ENCODE results near the gene AK1. TPM values are rescaled to one million over a fixed set of nuclear protein-coding genes. Genes with fewer than 3 reads are reported as not detected.

AK1 gene
- total RNA-seq, 2 experiments from 2014 or later: 46.7 to 52.6 TPM

- POLR2A ChIA-PET: interaction anchor here (0.7 to 2.0 kb wide), 11 partner anchors 15 to 707 kb away, joined by 3 to 11 read pairs (median 3); partner anchors contain the start of genes CDK9, DPM2 and TOR2A
- Mint-ChIP-seq H3K9me3 (no peaks in the 10 kb centered on the region), H3K4me1 (ENCODE audit: low read depth) (peaks cover 36% of the 10 kb centered on the region), H3K27me3 (peaks cover 4% of the 10 kb centered on the region), H3K4me3 (peak overlapping the region; percentile 51), H3K36me3 (ENCODE audit: low read depth) (no peaks in the 10 kb centered on the region), H3K27ac (no peak overlapping the region)
- TF ChIP-seq, protein P1, sequence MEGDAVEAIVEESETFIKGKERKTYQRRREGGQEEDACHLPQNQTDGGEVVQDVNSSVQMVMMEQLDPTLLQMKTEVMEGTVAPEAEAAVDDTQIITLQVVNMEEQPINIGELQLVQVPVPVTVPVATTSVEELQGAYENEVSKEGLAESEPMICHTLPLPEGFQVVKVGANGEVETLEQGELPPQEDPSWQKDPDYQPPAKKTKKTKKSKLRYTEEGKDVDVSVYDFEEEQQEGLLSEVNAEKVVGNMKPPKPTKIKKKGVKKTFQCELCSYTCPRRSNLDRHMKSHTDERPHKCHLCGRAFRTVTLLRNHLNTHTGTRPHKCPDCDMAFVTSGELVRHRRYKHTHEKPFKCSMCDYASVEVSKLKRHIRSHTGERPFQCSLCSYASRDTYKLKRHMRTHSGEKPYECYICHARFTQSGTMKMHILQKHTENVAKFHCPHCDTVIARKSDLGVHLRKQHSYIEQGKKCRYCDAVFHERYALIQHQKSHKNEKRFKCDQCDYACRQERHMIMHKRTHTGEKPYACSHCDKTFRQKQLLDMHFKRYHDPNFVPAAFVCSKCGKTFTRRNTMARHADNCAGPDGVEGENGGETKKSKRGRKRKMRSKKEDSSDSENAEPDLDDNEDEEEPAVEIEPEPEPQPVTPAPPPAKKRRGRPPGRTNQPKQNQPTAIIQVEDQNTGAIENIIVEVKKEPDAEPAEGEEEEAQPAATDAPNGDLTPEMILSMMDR (IDR thresholded peaks at IDR 0.05): peak; percentile 96
- Histone ChIP-seq H3K27ac (ENCODE audit: low read depth in 1 of 2, low read length in 2 of 2) (no peak overlapping the region), H3K27me3 (ENCODE audit: control insufficient read depth in 1 of 2, insufficient read depth in 2 of 2, low read length in 2 of 2) (peaks cover 0 to 4% of the 10 kb centered on the region in 2 experiments), H3K4me3 (ENCODE audit: low read length) (peak overlapping the region; percentile 45), H3K4me1 (ENCODE audit: insufficient read depth, low read length) (peaks cover 48% of the 10 kb centered on the region), H3K9me3 (ENCODE audit: control insufficient read depth in 1 of 2, insufficient read depth in 1 of 2, low read length in 2 of 2) (no peaks in the 10 kb centered on the region), H3K36me3 (ENCODE audit: insufficient read depth, low read length) (no peaks in the 10 kb centered on the region)
- peak; percentile 62 to 89 (median 74) for DNase-seq
- intact Hi-C loops (cut with DNase I, micrococcal nuclease): loop anchor here (1.0 to 2.0 kb wide), 6 partner anchors 51 to 707 kb away; partner anchors contain the start of gene TOR2A (in 1 of the 2)
- CTCF ChIA-PET: interaction anchor here (0.6 to 1.8 kb wide), 15 partner anchors 9 to 707 kb away, joined by 3 to 11 read pairs (median 4); partner anchors contain the start of genes CDK9, SH2D3C and TOR2A
- ATAC-seq (ENCODE audit: poor library complexity): peak; percentile 39
Measured at GRCh38 chr9:127921557-127922120, 44.2 kb upstream of the AK1 start.

DNA sequence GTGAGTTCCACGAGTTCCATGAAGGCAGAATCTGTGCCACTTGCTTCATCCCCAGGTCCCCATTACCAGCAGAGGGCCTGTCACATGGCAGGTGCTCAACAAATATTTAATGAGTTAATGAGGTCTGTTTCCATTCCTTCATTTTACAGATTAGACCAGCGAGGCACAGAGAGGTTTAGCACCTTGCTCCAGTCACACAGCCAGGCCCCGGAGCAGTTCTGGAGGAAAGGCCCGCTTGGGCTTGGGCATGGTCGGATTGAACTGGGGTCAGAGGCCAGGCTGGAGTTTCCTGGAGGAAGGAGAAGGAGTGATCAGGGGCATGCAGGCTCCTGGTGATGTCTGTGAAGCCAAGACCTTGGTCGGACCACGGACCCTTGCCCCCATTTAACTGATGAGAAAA, 43.3 kb upstream of the AK1 start:
- peaks cover 4% of the 10 kb centered on the region for H3K27me3 Mint-ChIP-seq
- H3K36me3 ChIP-seq (ENCODE audit: insufficient read depth, low read length): no peaks in the 10 kb centered on the region
- H3K36me3 Mint-ChIP-seq (ENCODE audit: low read depth): peaks cover 2% of the 10 kb centered on the region
- CTCF ChIA-PET: interaction anchor here (0.6 to 1.8 kb wide), 15 partner anchors 8 to 706 kb away, joined by 3 to 11 read pairs (median 3); partner anchors contain the start of genes CDK9, SH2D3C and TOR2A
- H3K27me3 ChIP-seq (ENCODE audit: control insufficient read depth in 1 of 2, insufficient read depth in 2 of 2, low read length in 2 of 2): peaks cover 0 to 3% of the 10 kb centered on the region in 2 experiments
- intact Hi-C loops (cut with DNase I, micrococcal nuclease): loop anchor here (1.0 to 2.0 kb wide), 6 partner anchors 50 to 706 kb away; partner anchors contain the start of gene TOR2A (in 1 of the 2)
- peaks cover 52% of the 10 kb centered on the region for H3K4me1 ChIP-seq (ENCODE audit: insufficient read depth, low read length)
- H3K9me3 ChIP-seq (ENCODE audit: control insufficient read depth in 1 of 2, insufficient read depth in 1 of 2, low read length in 2 of 2): no peaks in the 10 kb centered on the region
- TF ChIP-seq, protein P1 (IDR thresholded peaks at IDR 0.05): no peak
- no peak overlapping the region for H3K27ac ChIP-seq (ENCODE audit: low read depth in 1 of 2, low read length in 2 of 2)
- POLR2A ChIA-PET: interaction anchor here (0.7 to 2.0 kb wide), 9 partner anchors 14 to 706 kb away, joined by 3 to 11 read pairs (median 4); partner anchors contain the start of genes CDK9 and TOR2A
- H3K4me1 Mint-ChIP-seq (ENCODE audit: low read depth): peaks cover 42% of the 10 kb centered on the region
- H3K9me3 Mint-ChIP-seq: no peaks in the 10 kb centered on the region
- no peak overlapping the region for H3K4me3 Mint-ChIP-seq
- no peak overlapping the region for H3K27ac Mint-ChIP-seq
- H3K4me3 ChIP-seq (ENCODE audit: low read length): no peak overlapping the region
- no peak for ATAC-seq (ENCODE audit: poor library complexity)
- DNase-seq: no peak

DNA sequence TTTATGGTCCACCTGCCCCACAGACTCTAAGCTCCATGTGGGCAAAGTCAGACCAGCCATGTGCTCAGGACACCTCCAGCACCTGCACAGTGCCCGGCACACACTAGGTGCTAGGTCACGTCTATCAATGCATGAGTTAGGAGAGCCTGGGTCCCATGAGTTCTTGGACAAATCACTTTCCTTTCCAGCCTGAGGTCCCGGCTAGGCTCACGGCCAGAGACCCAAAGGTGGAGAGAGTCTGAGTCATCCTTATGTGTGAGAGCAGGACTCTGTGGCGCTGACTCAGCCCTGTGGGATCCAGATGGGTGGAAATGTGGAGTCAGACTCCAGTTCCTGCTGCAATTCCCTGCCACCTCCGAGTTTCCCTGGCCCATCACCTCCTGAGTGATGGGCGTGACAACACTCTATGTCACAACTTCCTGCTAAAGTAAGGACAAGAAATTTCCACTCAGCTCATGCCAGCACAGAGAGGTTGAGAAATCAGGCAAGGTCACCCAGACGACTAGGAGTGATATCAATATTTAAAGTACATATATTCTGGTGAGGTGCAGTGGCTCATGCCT, 41.9 kb upstream of the AK1 start:
- H3K27me3 ChIP-seq (ENCODE audit: control insufficient read depth in 1 of 2, insufficient read depth in 2 of 2, low read length in 2 of 2): peaks cover 0 to 3% of the 10 kb centered on the region in 2 experiments
- Mint-ChIP-seq H3K27ac (peak overlapping the region; percentile 18), H3K9me3 (no peaks in the 10 kb centered on the region), H3K36me3 (ENCODE audit: low read depth) (peaks cover 8% of the 10 kb centered on the region), H3K4me1 (ENCODE audit: low read depth) (peaks cover 51% of the 10 kb centered on the region), H3K27me3 (no peaks in the 10 kb centered on the region), H3K4me3 (peak overlapping the region; percentile 67)
- ChIA-PET POLR2A (no interaction called here), CTCF (interaction anchor here (1.4 to 1.8 kb wide), 2 partner anchors 155 to 185 kb away, joined by 3 to 5 read pairs; partner anchors contain the start of gene TOR2A)
- TF ChIP-seq, protein P1 (IDR thresholded peaks at IDR 0.05): no peak
- H3K4me3 ChIP-seq (ENCODE audit: low read length): no peak overlapping the region
- peaks cover 4% of the 10 kb centered on the region for H3K36me3 ChIP-seq (ENCODE audit: insufficient read depth, low read length)
- DNase-seq: peak in 3 of 14 experiments; percentile 4 to 79 (median 70)
- H3K27ac ChIP-seq (ENCODE audit: low read depth in 1 of 2, low read length in 2 of 2): no peak overlapping the region
- peaks cover 66% of the 10 kb centered on the region for H3K4me1 ChIP-seq (ENCODE audit: insufficient read depth, low read length)
- intact Hi-C loops (cut with DNase I, micrococcal nuclease): loop anchor here (1.0 to 5.0 kb wide), 4 partner anchors 37 to 467 kb away; partner anchors contain the start of genes CDK9 (in 1 of the 2), LRSAM1 (in 1 of the 2), RPL12 (in 1 of the 2) and STXBP1 (in 1 of the 2)
- H3K9me3 ChIP-seq (ENCODE audit: control insufficient read depth in 1 of 2, insufficient read depth in 1 of 2, low read length in 2 of 2): no peaks in the 10 kb centered on the region
- no peak for ATAC-seq (ENCODE audit: poor library complexity)

All from CD4-positive, alpha-beta T cell (primary cell).